ENCODE measurements around the gene PROC. TPM values are rescaled to one million over a fixed set of nuclear protein-coding genes. Genes with fewer than 3 reads are reported as not detected.

PROC gene
- total and polyA plus RNA-seq, 5 donors: 0.18 TPM; not detected in 4

DNA sequence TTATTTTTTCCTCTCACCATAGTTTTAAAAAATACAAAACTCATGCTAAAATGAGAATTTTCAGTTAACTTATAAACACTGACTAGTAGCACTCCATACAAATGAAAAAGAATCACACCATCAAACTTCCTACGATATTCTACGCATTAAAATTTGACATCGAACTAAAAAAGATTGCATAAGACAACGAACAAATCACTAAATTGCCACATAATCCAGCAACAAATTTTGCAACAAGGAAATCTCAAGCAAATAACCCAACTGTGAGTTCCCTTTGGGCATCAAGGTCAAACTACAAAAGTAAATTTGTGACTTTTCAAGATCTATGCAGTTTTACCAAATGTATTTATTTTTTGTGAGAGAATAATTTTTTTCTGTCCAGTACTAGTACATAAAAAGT is 32.0 kb upstream of the PROC start:
- intact Hi-C loops (cut with DNase I): no loop called here
- ATAC-seq: no peak
- no peaks in the 10 kb centered on the region for H3K27me3 ChIP-seq (ENCODE audit: control insufficient read depth, insufficient read depth)

DNA sequence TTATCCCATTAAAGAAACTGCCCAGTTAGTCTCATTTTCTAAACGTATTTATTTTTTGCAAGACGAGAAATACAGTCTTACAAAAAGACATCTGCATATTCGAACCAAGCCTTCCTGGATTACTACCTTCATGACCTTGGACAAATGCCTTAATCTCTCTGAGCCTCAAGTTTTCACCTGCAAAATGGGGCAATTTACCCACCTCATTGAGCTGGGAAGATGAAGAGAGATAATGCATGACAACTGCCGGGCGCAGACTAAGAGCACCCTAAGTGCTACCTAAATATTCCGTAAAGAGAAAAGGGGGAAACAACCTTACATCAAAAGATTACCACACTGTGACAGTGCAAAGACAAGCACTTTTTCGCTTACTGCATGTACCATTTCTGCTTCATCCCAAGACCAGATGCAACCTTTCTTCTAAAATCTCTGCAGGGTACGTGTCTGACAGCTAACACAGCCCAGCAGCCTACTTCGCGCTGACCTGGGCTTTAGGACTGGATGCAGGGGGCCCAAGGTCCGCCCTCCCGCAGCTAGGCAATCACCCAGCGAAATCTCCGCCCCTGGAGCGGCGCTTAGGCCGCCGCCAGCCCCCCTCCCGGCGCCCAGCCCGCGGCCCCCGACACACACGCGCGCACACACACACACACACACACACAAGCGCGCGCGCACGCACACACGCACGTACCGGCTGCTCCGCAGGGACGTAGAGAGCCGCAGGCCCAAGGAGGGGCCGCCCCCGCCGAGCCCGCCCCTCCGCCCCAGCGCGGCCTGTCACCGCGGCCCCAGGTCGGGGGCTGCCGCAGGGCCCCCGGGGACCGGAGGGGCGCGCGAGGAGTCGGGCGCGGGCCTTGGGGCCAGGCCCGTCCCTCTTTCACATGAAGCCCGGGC is 31.2 kb upstream of the PROC start:
- H3K9me3 ChIP-seq (ENCODE audit: control insufficient read depth, low read length): no peaks in the 10 kb centered on the region
- ATAC-seq (peak; percentile 89 to 90), DNase-seq (peak; percentile 86 to 94 (median 94))
- under 1% methylated on average over 58 of the region's 58 CpGs for WGBS
- H3K4me1 ChIP-seq (ENCODE audit: control insufficient read depth, insufficient read depth, low read length): peaks cover 3% of the 10 kb centered on the region
- intact Hi-C loops (cut with DNase I): no loop called here
- H3K4me3 ChIP-seq (ENCODE audit: low read length): peak overlapping the region; percentile 88
- peak overlapping the region; percentile 93 for H3K27ac ChIP-seq (ENCODE audit: low read length)
- H3K27me3 ChIP-seq (ENCODE audit: control insufficient read depth, insufficient read depth): no peaks in the 10 kb centered on the region

More for the DNA sequence above, 32.0 kb upstream of the PROC start:
- Histone ChIP-seq H3K4me1 (ENCODE audit: control insufficient read depth, insufficient read depth, low read length) (peaks cover 3% of the 10 kb centered on the region), H3K9me3 (ENCODE audit: control insufficient read depth, low read length) (no peaks in the 10 kb centered on the region), H3K27ac (ENCODE audit: low read length) (no peak overlapping the region), H3K4me3 (ENCODE audit: low read length) (peak overlapping the region; percentile 88)
- 64% methylated on average over 4 of the region's 4 CpGs for WGBS
- DNase-seq: no peak

DNA sequence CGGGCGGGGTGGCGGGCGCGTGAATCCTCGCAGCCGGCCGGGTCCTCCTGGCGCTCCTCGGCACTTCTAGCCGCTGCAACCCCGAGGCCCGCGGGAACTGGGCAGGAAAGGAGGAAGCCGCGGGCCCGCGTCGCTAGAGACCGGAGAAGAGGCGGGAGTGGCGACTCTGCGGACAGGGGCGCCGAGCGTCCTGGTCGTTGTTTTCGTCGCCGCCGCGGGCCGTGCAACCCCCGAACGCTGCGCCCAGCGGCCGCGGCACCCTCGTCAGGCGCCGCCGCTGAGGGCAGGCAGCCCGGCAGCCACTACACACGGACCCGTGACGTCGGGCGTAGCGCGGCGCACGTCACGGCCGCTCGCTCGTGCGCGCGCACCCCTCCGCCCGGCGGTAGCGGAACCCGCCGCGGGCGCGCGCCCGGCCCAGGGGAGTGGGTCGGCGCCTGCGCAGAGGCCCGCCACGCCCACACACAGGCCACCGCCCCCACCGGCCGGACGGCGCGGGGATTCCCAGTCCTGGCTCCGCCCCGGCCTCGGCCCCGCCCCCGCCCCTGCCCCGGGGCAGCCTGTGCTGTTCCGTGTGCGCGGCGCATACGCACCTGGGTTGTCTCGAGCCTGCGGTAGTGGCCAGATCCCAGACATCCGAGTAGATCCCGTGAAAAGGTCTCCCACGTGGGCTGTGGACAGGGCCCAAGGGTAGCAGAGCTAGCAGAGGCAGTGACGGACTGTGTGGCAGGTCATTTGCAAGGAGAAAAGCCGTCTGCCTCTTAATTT is 30.4 kb upstream of the PROC start, which contains the start of gene MAP3K2:
MAP3K2 (minus strand) TSS at position 321 of the 768 bp plus-strand sequence. CDS start 44,846 bp downstream, outside the sequence.
- Histone ChIP-seq H3K4me3 (ENCODE audit: low read length) (peak within 1 kb of the TSS; percentile 88), H3K9me3 (ENCODE audit: control insufficient read depth, low read length) (no peaks in the 10 kb centered on the region), H3K27ac (ENCODE audit: low read length) (peak within 1 kb of the TSS; percentile 93), H3K27me3 (ENCODE audit: control insufficient read depth, insufficient read depth) (no peaks in the 10 kb centered on the region), H3K4me1 (ENCODE audit: control insufficient read depth, insufficient read depth, low read length) (no peaks in the 10 kb centered on the region)
- peak; percentile 93 to 98 (median 98) for DNase-seq
- ATAC-seq: peak; percentile 96
- WGBS: under 1% methylated on average over 100 of the region's 100 CpGs
- intact Hi-C loops (cut with DNase I): no loop called here

DNA sequence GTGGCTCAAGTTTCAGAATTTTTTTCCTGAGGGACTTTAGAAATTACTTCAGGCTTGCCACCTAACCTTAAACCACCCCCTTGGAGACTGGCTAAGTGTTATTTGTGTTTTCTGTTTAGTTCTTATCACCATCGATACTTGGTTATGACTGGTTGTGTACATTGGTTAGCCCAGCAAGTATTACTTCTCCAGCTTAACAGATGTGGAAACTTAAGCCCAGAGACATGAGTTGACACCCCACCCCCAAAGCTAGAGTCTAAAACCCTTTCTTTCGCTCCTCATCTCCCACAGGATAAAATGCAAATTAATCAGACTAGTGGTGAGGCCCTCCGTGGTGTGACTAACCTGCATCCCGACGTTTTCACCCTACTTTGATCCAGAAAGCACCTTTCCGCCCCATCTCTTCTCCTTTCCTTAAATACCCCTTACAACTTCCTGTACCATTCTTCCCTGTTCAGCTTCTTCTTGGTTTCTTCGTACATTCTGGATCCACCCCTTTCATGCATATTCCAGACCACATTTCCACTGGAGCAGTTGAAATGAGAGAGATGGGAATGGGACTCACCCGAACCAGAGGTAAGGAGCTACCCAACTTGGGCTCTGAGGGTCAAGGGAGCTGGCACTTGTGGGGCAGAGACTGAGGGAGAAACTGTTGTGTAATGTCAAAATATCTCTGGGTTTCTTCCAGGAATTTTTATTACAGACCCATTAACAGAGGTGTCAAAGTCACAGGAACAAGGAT is 29.6 kb upstream of the PROC start:
- intact Hi-C loops (cut with DNase I): no loop called here
- DNase-seq (no peak), ATAC-seq (peak in 1 of 2 donors; percentile 1)
- no peaks in the 10 kb centered on the region for H3K9me3 ChIP-seq (ENCODE audit: control insufficient read depth, low read length)
- H3K4me3 ChIP-seq (ENCODE audit: low read length): peak overlapping the region; percentile 30
- H3K27me3 ChIP-seq (ENCODE audit: control insufficient read depth, insufficient read depth): no peaks in the 10 kb centered on the region
- H3K4me1 ChIP-seq (ENCODE audit: control insufficient read depth, insufficient read depth, low read length): no peaks in the 10 kb centered on the region
- peak overlapping the region; percentile 87 for H3K27ac ChIP-seq (ENCODE audit: low read length)
- 59% methylated on average over 8 of the region's 8 CpGs for WGBS

DNA sequence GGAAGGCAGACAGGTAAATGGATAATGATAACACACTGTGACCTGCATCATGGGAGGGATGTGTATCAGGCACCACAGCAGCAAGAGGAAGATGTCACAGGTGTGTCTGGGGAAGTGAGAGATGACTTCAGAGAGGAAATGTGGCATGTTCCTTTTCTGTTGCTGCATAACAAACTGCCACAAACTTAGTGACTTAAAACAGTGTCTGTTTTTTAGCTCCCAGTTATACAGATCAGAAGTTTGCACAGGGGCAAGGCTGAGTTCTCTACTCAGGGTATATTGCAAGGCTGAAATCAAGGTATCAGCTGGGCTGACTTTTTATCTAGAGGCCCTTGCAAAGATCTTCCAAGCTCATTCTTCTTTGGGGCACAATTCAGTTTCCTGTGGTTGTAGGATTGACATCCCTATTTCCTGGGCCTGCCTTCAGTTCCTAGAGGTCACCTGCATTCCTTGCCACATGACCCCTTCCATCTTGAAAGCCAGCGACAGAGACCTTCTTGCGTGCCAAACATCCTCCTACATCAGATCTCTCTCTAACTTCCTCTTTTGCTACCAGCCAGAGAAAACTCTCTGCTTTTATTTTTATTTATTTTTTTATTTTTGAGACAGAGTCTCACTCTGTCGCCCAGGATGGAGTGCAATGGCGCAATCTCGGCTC is 28.3 kb upstream of the PROC start:
- Histone ChIP-seq H3K27me3 (ENCODE audit: control insufficient read depth, insufficient read depth) (no peaks in the 10 kb centered on the region), H3K27ac (ENCODE audit: low read length) (no peak overlapping the region), H3K4me3 (ENCODE audit: low read length) (no peak overlapping the region), H3K9me3 (ENCODE audit: control insufficient read depth, low read length) (no peaks in the 10 kb centered on the region), H3K4me1 (ENCODE audit: control insufficient read depth, insufficient read depth, low read length) (no peaks in the 10 kb centered on the region)
- DNase-seq (no peak), ATAC-seq (no peak)
- WGBS: 77% methylated on average over 5 of the region's 5 CpGs
- intact Hi-C loops (cut with DNase I): no loop called here

DNA sequence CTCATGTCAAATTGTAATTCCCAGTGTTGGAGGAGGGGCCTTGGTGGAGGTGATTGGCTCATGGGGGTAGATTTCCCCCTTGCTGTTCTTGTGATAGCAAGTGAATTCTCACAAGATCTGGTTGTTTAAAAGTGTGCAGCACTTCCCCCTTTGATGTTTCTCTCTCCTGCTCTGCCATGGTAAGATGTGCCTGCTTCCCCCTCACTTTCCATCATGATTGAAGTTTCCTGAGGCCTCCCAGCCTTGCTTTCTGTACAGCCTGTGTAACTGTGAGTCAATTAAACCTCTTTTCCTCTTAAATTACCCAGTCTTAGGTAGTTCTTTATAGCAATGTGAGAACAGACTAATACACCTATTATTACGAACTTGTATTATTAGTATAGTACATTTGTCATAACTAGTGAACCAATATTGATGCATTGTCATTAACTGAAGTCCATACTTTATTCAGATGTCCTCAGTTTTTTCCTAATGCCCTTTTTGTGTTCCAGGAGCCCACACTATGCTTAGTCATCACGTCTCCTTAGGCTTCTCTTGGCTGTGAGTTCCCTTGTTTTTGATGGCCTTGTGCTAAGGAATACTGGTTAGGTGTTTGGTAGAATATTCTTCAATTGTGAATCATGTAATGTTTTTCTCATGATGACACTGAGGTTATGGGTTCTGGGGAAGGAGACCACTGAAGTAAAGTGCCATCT is 25.9 kb upstream of the PROC start:
- 84% methylated on average over 2 of the region's 2 CpGs for WGBS

DNA sequence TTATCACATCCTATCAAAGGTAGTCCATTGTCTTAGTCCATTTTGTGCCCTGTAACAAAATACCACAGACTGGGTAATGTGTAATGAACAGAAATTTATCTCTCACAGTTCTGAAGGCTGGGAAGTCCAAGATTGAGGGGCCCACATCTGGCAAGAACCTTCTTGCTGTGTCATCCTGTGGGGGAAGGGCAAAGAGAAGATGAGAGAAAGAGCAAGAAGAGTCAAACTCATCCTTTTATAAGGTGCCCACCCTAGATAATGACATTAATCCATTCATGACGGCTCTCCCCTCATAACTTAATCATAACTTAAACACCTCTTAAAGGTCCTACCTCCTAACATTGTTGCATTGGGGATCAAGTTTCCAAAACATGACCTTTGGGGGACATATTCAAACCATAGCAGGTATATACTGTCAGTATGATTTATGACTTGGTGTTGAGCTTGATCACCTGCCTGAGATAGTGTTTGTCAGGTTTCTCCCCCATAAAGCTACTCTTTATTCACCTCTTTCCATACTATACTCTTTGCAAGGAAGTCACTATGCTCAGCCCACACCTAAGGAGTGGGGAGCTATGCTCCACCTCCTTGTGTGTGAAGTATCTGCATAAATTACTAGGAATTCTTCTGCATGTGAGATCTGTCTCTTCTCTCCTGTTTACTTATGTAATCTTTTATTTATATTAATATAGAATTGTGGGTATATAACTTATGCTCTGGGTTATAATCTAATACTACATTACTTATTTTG is 25.2 kb upstream of the PROC start:
- Histone ChIP-seq H3K27ac (ENCODE audit: low read length) (no peak overlapping the region), H3K4me1 (ENCODE audit: control insufficient read depth, insufficient read depth, low read length) (peaks cover 4% of the 10 kb centered on the region), H3K4me3 (ENCODE audit: low read length) (no peak overlapping the region), H3K27me3 (ENCODE audit: control insufficient read depth, insufficient read depth) (no peaks in the 10 kb centered on the region), H3K9me3 (ENCODE audit: control insufficient read depth, low read length) (no peaks in the 10 kb centered on the region)
- ATAC-seq (no peak), DNase-seq (no peak)
- intact Hi-C loops (cut with DNase I): no loop called here
- 92% methylated on average over 1 of the region's 1 CpG for WGBS

More for the DNA sequence above, 25.9 kb upstream of the PROC start:
- intact Hi-C loops (cut with DNase I): no loop called here
- Histone ChIP-seq H3K27ac (ENCODE audit: low read length) (no peak overlapping the region), H3K4me3 (ENCODE audit: low read length) (no peak overlapping the region), H3K4me1 (ENCODE audit: control insufficient read depth, insufficient read depth, low read length) (no peaks in the 10 kb centered on the region), H3K9me3 (ENCODE audit: control insufficient read depth, low read length) (no peaks in the 10 kb centered on the region), H3K27me3 (ENCODE audit: control insufficient read depth, insufficient read depth) (no peaks in the 10 kb centered on the region)
- ATAC-seq (no peak), DNase-seq (no peak)

DNA sequence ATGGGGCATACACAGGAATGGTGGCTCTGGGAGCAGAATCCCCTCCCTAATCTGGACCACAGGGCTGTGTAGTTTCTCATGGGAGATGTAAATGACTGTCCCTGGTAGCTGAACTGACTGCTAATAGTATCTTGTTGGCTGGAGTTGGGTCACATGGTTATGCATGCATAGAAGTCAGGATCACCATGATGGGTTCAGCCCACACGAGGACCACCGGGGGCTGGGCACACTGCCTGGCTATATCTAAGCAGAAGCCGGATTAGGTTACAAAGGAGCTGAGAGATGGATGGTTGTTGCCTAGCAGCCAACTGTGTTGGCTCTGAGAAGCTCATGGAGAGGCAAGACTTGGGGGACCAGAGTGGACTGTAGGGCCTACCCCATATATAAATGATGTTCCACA is 23.7 kb upstream of the PROC start:
- DNase-seq (no peak), ATAC-seq (no peak)
- Histone ChIP-seq H3K27me3 (ENCODE audit: control insufficient read depth, insufficient read depth) (no peaks in the 10 kb centered on the region), H3K4me3 (ENCODE audit: low read length) (no peak overlapping the region), H3K4me1 (ENCODE audit: control insufficient read depth, insufficient read depth, low read length) (peaks cover 8% of the 10 kb centered on the region), H3K9me3 (ENCODE audit: control insufficient read depth, low read length) (no peaks in the 10 kb centered on the region), H3K27ac (ENCODE audit: low read length) (no peak overlapping the region)
- WGBS: 68% methylated on average over 3 of the region's 3 CpGs
- intact Hi-C loops (cut with DNase I): no loop called here

DNA sequence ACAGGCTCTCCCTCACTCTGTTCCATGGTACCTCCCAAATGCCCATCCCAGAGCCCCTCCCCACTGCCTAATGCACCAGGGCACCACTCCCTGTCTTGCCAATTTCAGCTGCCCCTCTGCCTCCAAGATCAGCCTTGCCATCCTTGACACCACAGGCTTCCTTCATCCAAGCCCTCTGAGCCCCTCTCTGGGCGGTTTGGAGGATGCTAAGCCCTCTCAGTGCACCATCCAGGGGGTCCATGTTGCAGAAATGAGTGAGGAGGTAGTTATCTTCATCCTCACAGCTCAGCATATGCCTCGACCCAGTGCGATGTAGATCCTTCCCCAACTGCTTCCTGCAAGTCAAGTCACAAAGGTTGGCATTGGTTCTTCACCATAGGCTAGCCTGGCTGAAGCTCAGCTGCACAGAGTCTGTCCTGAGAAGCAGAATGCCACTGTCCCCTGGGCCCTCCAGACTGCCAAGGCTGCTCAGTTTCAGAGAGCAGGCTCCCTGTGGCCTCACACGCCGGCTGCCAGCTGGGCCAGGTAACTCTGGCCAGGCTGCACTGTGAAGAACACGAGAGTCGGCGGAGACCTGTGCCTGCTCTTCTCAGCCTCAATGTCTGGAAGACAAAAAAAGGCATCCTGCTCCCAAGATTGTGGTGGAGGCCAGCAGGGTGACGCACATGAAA is 20.5 kb upstream of the PROC start:
- no peak for DNase-seq

More for the DNA sequence above, 20.5 kb upstream of the PROC start:
- intact Hi-C loops (cut with DNase I): no loop called here
- peak in 1 of 2 donors; percentile 15 for ATAC-seq
- peaks cover 8% of the 10 kb centered on the region for H3K4me1 ChIP-seq (ENCODE audit: control insufficient read depth, insufficient read depth, low read length)
- no peaks in the 10 kb centered on the region for H3K9me3 ChIP-seq (ENCODE audit: control insufficient read depth, low read length)
- H3K4me3 ChIP-seq (ENCODE audit: low read length): no peak overlapping the region
- no peak overlapping the region for H3K27ac ChIP-seq (ENCODE audit: low read length)
- 84% methylated on average over 9 of the region's 9 CpGs for WGBS
- no peaks in the 10 kb centered on the region for H3K27me3 ChIP-seq (ENCODE audit: control insufficient read depth, insufficient read depth)

All from right cardiac atrium (tissue), 5 donors.